Stimulated activated CD4-positive, alpha-beta T cell treated with anti-CD3 and anti-CD28 coated beads, Interleukin-2, amount 100 ng/mL, for 24 hours (primary cell): ENCODE measurements around the gene PIMREG.
"Not testable (repeated sequence)": the region's sequence is repeated elsewhere in the genome, so short reads cannot be mapped to it uniquely, and the experiment has no call there.

Source experiments
- DNase-seq, 2 donors: peaks; one replicate each; pipeline ENCODE4 v3.0.0-alpha.2; 2020

PIMREG gene

GRCh38 chr17:6480303-6480675 lies 36.0 kb downstream of the PIMREG start:
- DNase-seq: no peak

- DNase-seq: no peak
Measured at GRCh38 chr17:6482105-6482455, 37.8 kb downstream of the PIMREG start.

- not testable (repeated sequence) for DNase-seq
Measured at GRCh38 chr17:6482796-6483195, 38.5 kb downstream of the PIMREG start.

- no peak for DNase-seq
Measured at GRCh38 chr17:6483507-6483906, 39.3 kb downstream of the PIMREG start.

GRCh38 chr17:6485646-6486412 lies 41.6 kb downstream of the PIMREG start:
- DNase-seq: no peak

- DNase-seq: no peak
Measured at GRCh38 chr17:6487251-6488007, 43.2 kb downstream of the PIMREG start.

- no peak for DNase-seq
Measured at GRCh38 chr17:6488008-6488539, 43.8 kb downstream of the PIMREG start.

- DNase-seq: no peak
Measured at GRCh38 chr17:6489016-6489550, 44.8 kb downstream of the PIMREG start.

GRCh38 chr17:6491071-6491700 lies 46.9 kb downstream of the PIMREG start:
- no peak for DNase-seq

- no peak for DNase-seq
Measured at GRCh38 chr17:6492892-6493674, 48.8 kb downstream of the PIMREG start.

- no peak for DNase-seq
Measured at GRCh38 chr17:6494239-6494941, 50.1 kb downstream of the PIMREG start.

GRCh38 chr17:6495450-6496115 lies 51.3 kb downstream of the PIMREG start:
- no peak for DNase-seq

- peak in 1 of 2 donors; percentile 14 for DNase-seq
Measured at GRCh38 chr17:6496116-6496481, 51.8 kb downstream of the PIMREG start.

GRCh38 chr17:6496640-6497441 lies 52.6 kb downstream of the PIMREG start:
- no peak for DNase-seq

- DNase-seq: no peak
Measured at GRCh38 chr17:6497496-6498221, 53.4 kb downstream of the PIMREG start.

GRCh38 chr17:6498356-6498755 lies 54.1 kb downstream of the PIMREG start:
- no peak for DNase-seq

- DNase-seq: no peak
Measured at GRCh38 chr17:6498901-6499540, 54.8 kb downstream of the PIMREG start.
